Neural crest cell (in vitro differentiated cells): ENCODE results near the gene COG7. TPM values are rescaled to one million over a fixed set of nuclear protein-coding genes. Genes with fewer than 3 reads are reported as not detected.
"Not testable (repeated sequence)": the region's sequence is repeated elsewhere in the genome, so short reads cannot be mapped to it uniquely, and the experiment has no call there.

Experiments
- DNase-seq: peaks from one replicate; pipeline ENCODE4 v3.0.0; 2021; ENCODE audit warnings: low read depth, mixed read lengths, low spot score
- H3K27ac Mint-ChIP-seq: one replicate; pipeline ENCODE4 v1.8.0; 2021; ENCODE audit warnings: mild to moderate bottlenecking, mixed read lengths; ENCODE audit not compliant: unreplicated experiment
- H3K27me3 Mint-ChIP-seq: 2 replicates; pipeline ENCODE4 v1.8.0; 2021; ENCODE audit warnings: low read depth, mild to moderate bottlenecking, mixed read lengths
- H3K36me3 Mint-ChIP-seq: 2 replicates; pipeline ENCODE4 v1.8.0; 2021; ENCODE audit warnings: low read depth, mild to moderate bottlenecking, mixed read lengths
- H3K4me1 Mint-ChIP-seq: 2 replicates; pipeline ENCODE4 v1.8.0; 2021; ENCODE audit warnings: mixed read lengths
- H3K4me3 Mint-ChIP-seq: one replicate; pipeline ENCODE4 v1.8.0; 2021; ENCODE audit warnings: mild to moderate bottlenecking, mixed read lengths
- H3K9me3 Mint-ChIP-seq: 2 replicates; pipeline ENCODE4 v1.8.0; 2021; ENCODE audit warnings: mixed read lengths
- CTCF ChIP-seq: fragments of 200-600 bp; sonication (generic); conservative IDR thresholded peaks from 2 replicates; pipeline ENCODE4 v1.5.0; 2021; ENCODE audit warnings: antibody characterized with exemption, mild to moderate bottlenecking
- total RNA-seq: library from RNA; stranded (reverse); gene quantifications from 2 replicates; pipeline ENCODE4 v1.2.1, GENCODE V29; 2021

COG7 gene
- total RNA-seq, 1 donor from 2014 or later: 18.9 TPM

GRCh38 chr16:23484510-23485256 is 31.7 kb upstream of the COG7 start:
- no peak for TF ChIP-seq CTCF
- Mint-ChIP-seq H3K4me3 (no peak overlapping the region), H3K36me3 (peaks cover 11% of the 10 kb centered on the region), H3K9me3 (no peaks in the 10 kb centered on the region), H3K27me3 (no peaks in the 10 kb centered on the region), H3K27ac (no peak overlapping the region), H3K4me1 (no peaks in the 10 kb centered on the region)
- no peak for DNase-seq

- peaks cover 16% of the 10 kb centered on the region for H3K36me3 Mint-ChIP-seq
- not testable (repeated sequence) for H3K27ac Mint-ChIP-seq, H3K9me3 Mint-ChIP-seq, H3K27me3 Mint-ChIP-seq, H3K4me1 Mint-ChIP-seq, DNase-seq, H3K4me3 Mint-ChIP-seq
Measured at GRCh38 chr16:23483492-23483891, 30.5 kb upstream of the COG7 start.

- Mint-ChIP-seq H3K4me1 (no peaks in the 10 kb centered on the region), H3K4me3 (no peak overlapping the region), H3K27me3 (no peaks in the 10 kb centered on the region), H3K36me3 (peaks cover 16% of the 10 kb centered on the region), H3K27ac (no peak overlapping the region), H3K9me3 (no peaks in the 10 kb centered on the region)
- no peak for DNase-seq
- no peak for TF ChIP-seq CTCF
Measured at GRCh38 chr16:23482778-23483177, 29.8 kb upstream of the COG7 start.

- TF ChIP-seq CTCF: no peak
- Mint-ChIP-seq H3K9me3 (no peaks in the 10 kb centered on the region), H3K27me3 (no peaks in the 10 kb centered on the region), H3K4me3 (no peak overlapping the region), H3K4me1 (no peaks in the 10 kb centered on the region), H3K36me3 (peaks cover 16% of the 10 kb centered on the region), H3K27ac (no peak overlapping the region)
- no peak for DNase-seq
Measured at GRCh38 chr16:23480257-23480656, 27.3 kb upstream of the COG7 start.

- Mint-ChIP-seq H3K9me3 (no peaks in the 10 kb centered on the region), H3K36me3 (peaks cover 15% of the 10 kb centered on the region), H3K27ac (no peak overlapping the region), H3K4me3 (no peak overlapping the region), H3K27me3 (no peaks in the 10 kb centered on the region), H3K4me1 (no peaks in the 10 kb centered on the region)
- no peak for DNase-seq
- no peak for TF ChIP-seq CTCF
Measured at GRCh38 chr16:23479138-23479537, 26.1 kb upstream of the COG7 start.

GRCh38 chr16:23478566-23478965 is 25.6 kb upstream of the COG7 start:
- Mint-ChIP-seq H3K27ac (no peak overlapping the region), H3K4me3 (no peak overlapping the region), H3K36me3 (peaks cover 15% of the 10 kb centered on the region)

More at GRCh38 chr16:23478566-23478965, 25.6 kb upstream of the COG7 start:
- Mint-ChIP-seq H3K27me3 (no peaks in the 10 kb centered on the region), H3K9me3 (no peaks in the 10 kb centered on the region), H3K4me1 (no peaks in the 10 kb centered on the region)
- no peak for DNase-seq
- no peak for TF ChIP-seq CTCF
